Mammary epithelial cell (primary cell): ENCODE data around the gene PIK3R1.

Experiments used
- CTCF ChIP-seq, 2 donors: IDR thresholded peaks in 1 of 2; conservative IDR thresholded peaks in 1 of 2; 2 replicates each; pipeline ENCODE4 v1.5.1; 2011 to 2012; ENCODE audit warnings: inconsistent platforms in 2 of 2, low read length in 2 of 2, mild to moderate bottlenecking in 2 of 2, control low read depth in 1 of 2, low read depth in 1 of 2; ENCODE audit not compliant: insufficient read depth in 1 of 2; ENCODE audit errors: extremely low read depth in 1 of 2
- EZH2 ChIP-seq: IDR thresholded peaks from 2 replicates; pipeline ENCODE4 v1.6.1; 2012; ENCODE audit warnings: low read length, inconsistent platforms, borderline replicate concordance

- TF ChIP-seq CTCF (conservative IDR thresholded peaks at IDR 0.05 in 1 of 2, IDR thresholded peaks at IDR 0.05 in 1 of 2; ENCODE audit: extremely low read depth in 1 of 2, insufficient read depth in 1 of 2, low read depth in 1 of 2, low read length in 2 of 2) (no peak), EZH2 (no peak)
Observed at GRCh38 chr5:68264024-68264956, 48.7 kb downstream of the PIK3R1 start.
